GM12891 (cell line): ENCODE data around the gene KLHL12.

Experiments
- PAX5 ChIP-seq: IDR thresholded peaks from 2 replicates; pipeline ENCODE4 v1.6.1; 2011; ENCODE audit warnings: low read length, moderate library complexity, mild to moderate bottlenecking; ENCODE audit not compliant: insufficient read depth, severe bottlenecking
- POLR2A ChIP-seq: IDR thresholded peaks from 2 replicates; pipeline ENCODE4 v1.6.1; 2011; ENCODE audit warnings: low read depth, low read length, control low read depth
- POLR2AphosphoS5 ChIP-seq: IDR thresholded peaks from 2 replicates; pipeline ENCODE4 v1.6.1; 2011; ENCODE audit warnings: low read depth, low read length, control low read depth
- POU2F2 ChIP-seq: IDR thresholded peaks from 2 replicates; pipeline ENCODE4 v1.6.1; 2011; ENCODE audit warnings: low read depth, mild to moderate bottlenecking, control low read depth, low read length, moderate library complexity
- SPI1 ChIP-seq: IDR thresholded peaks from 2 replicates; pipeline ENCODE4 v1.6.1; 2011; ENCODE audit warnings: low read depth, low read length, control low read depth
- TAF1 ChIP-seq: IDR thresholded peaks from 2 replicates; pipeline ENCODE4 v1.6.1; 2011; ENCODE audit warnings: low read depth, low read length, control low read depth

- no peak for TF ChIP-seq POLR2A
- no peak for TF ChIP-seq POLR2AphosphoS5
- no peak for TF ChIP-seq TAF1
- TF ChIP-seq POU2F2 = no peak
- TF ChIP-seq SPI1 = no peak
- TF ChIP-seq PAX5 = no peak
Observed at GRCh38 chr1:202854787-202855186, 72.2 kb downstream of the KLHL12 start.
